ENCODE data around the gene KIAA1328.

The KIAA1328 gene

DNA sequence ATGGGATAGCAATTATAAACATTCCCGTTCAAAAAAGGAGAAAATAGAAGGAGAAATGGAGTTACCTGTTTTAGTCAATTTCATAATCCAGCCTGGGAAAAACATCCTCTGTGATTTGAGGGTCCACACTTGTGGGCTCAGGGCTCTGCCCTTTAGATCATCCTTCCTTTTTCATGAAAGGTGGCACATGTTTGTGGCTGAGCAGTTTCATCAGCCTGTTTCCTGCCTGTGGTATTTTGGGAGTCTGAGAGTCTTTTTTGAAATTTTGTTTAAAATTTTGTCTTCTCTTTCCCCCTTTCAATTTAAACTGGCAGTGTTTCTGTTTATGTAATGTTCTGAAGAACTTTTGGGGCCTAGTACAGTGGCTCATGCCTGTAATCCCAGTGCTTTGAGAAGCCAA is 84.0 kb downstream of the KIAA1328 start:
- no peaks in the 10 kb centered on the region for H3K27me3 Mint-ChIP-seq (ENCODE audit: low read depth)

DNA sequence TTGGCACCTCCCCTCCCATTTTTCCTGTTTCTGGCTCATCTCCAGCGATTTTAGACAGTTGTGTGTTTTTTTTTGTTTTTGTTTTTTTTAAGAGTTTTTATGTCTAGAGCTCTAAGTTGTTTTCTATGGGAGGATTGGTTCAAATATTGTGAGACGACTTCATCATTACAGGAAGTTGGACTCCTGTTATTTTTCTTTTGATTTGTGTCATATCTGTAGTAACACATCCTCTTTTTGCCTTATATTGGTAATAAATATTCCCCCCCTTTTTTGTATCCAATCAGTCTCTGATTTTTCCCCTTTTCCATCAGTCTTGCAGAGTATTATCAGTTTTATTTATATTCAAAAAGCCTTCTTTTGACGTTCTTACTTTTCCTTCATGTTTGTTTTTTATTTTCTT is 89.0 kb downstream of the KIAA1328 start:
- Mint-ChIP-seq H3K27me3 (ENCODE audit: low read depth) (no peaks in the 10 kb centered on the region), H3K4me1 (no peaks in the 10 kb centered on the region), H3K36me3 (ENCODE audit: low read depth) (peaks cover 18% of the 10 kb centered on the region), H3K27ac (no peak overlapping the region), H3K9me3 (peaks cover 7% of the 10 kb centered on the region), H3K4me3 (no peak overlapping the region)
- TF ChIP-seq, protein P1, sequence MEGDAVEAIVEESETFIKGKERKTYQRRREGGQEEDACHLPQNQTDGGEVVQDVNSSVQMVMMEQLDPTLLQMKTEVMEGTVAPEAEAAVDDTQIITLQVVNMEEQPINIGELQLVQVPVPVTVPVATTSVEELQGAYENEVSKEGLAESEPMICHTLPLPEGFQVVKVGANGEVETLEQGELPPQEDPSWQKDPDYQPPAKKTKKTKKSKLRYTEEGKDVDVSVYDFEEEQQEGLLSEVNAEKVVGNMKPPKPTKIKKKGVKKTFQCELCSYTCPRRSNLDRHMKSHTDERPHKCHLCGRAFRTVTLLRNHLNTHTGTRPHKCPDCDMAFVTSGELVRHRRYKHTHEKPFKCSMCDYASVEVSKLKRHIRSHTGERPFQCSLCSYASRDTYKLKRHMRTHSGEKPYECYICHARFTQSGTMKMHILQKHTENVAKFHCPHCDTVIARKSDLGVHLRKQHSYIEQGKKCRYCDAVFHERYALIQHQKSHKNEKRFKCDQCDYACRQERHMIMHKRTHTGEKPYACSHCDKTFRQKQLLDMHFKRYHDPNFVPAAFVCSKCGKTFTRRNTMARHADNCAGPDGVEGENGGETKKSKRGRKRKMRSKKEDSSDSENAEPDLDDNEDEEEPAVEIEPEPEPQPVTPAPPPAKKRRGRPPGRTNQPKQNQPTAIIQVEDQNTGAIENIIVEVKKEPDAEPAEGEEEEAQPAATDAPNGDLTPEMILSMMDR (IDR thresholded peaks at IDR 0.05; ENCODE audit: unreplicated experiment in 3 of 3): no peak

More for the DNA sequence above, 84.0 kb downstream of the KIAA1328 start:
- Mint-ChIP-seq H3K27ac (no peak overlapping the region), H3K4me3 (no peak overlapping the region), H3K9me3 (peaks cover 2% of the 10 kb centered on the region), H3K4me1 (no peaks in the 10 kb centered on the region), H3K36me3 (ENCODE audit: low read depth) (peaks cover 20% of the 10 kb centered on the region)
- TF ChIP-seq, protein P1 (IDR thresholded peaks at IDR 0.05; ENCODE audit: unreplicated experiment in 3 of 3): no peak

DNA sequence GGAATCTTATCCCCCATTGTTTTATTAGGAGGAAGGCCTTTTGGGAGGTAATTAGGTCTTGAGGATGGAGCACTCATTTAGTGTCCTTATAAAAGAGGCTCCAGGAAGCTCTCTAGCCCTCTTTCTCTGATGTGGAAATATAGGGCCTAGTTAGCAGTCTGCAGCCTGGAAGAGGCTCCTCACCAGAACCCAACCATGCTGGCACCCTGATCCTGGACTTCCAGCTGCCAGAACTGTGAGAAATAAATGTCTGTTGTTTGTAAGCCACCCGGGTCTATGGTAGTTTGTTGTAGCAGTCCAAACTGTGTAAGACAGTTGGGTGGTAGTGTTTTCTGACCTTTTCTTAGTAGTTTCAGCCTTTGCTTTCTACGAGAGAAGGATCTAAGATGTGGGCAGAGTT is 100.7 kb downstream of the KIAA1328 start:
- H3K27ac Mint-ChIP-seq: no peak overlapping the region
- H3K9me3 Mint-ChIP-seq: no peaks in the 10 kb centered on the region
- H3K36me3 Mint-ChIP-seq (ENCODE audit: low read depth): no peaks in the 10 kb centered on the region
- TF ChIP-seq, protein P1 (IDR thresholded peaks at IDR 0.05; ENCODE audit: unreplicated experiment in 3 of 3): no peak
- H3K4me3 Mint-ChIP-seq: no peak overlapping the region
- H3K4me1 Mint-ChIP-seq: no peaks in the 10 kb centered on the region
- H3K27me3 Mint-ChIP-seq (ENCODE audit: low read depth): no peaks in the 10 kb centered on the region

DNA sequence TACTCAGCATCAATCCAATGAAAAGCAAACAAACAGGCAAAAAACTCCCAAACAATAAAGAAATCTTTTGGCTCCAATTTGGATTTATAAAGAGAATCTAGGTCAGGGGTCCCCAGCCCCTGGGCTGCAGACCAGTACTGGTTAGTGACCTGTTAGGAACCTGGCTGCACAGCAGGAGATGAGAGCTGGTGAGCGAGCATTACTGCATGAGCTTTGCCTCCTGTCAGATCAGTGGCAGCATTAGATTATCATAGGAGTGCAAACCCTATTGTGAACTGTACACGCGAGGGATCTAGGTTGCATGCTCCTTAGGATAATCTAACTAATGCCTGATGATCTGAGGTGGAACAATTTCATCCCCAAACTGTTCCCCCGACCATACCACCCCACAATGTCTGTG is 102.2 kb downstream of the KIAA1328 start:
- TF ChIP-seq, protein P1 (IDR thresholded peaks at IDR 0.05; ENCODE audit: unreplicated experiment in 3 of 3): no peak
- H3K27me3 Mint-ChIP-seq (ENCODE audit: low read depth): no peaks in the 10 kb centered on the region
- no peak overlapping the region for H3K27ac Mint-ChIP-seq
- H3K9me3 Mint-ChIP-seq: peaks cover 4% of the 10 kb centered on the region
- peaks cover 6% of the 10 kb centered on the region for H3K4me1 Mint-ChIP-seq
- H3K36me3 Mint-ChIP-seq (ENCODE audit: low read depth): no peaks in the 10 kb centered on the region
- no peak overlapping the region for H3K4me3 Mint-ChIP-seq

DNA sequence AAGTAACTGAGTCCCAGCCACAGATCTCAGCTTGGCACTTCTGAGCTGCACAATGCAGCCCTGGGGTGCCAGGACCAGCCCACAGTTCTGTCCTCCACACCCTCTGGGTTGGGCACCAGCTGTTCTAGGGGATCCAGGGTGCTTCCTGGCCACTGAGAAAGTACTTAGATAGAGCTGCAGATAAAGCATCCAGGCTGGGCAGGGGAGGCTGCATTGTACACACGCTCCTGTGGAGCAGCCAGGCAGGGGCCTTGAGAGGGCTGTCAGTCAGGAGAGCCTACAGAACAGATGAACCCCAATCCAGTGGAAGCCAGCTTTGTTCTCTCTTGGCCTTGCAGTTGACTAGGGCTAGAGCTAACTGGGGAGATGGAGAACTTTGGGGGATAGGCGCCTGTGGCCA is 104.6 kb downstream of the KIAA1328 start:
- TF ChIP-seq, protein P1 (IDR thresholded peaks at IDR 0.05; ENCODE audit: unreplicated experiment in 3 of 3): no peak
- peaks cover 6% of the 10 kb centered on the region for H3K4me1 Mint-ChIP-seq
- H3K9me3 Mint-ChIP-seq: peaks cover 22% of the 10 kb centered on the region
- H3K36me3 Mint-ChIP-seq (ENCODE audit: low read depth): peaks cover 22% of the 10 kb centered on the region
- no peaks in the 10 kb centered on the region for H3K27me3 Mint-ChIP-seq (ENCODE audit: low read depth)
- no peak overlapping the region for H3K27ac Mint-ChIP-seq
- no peak overlapping the region for H3K4me3 Mint-ChIP-seq

DNA sequence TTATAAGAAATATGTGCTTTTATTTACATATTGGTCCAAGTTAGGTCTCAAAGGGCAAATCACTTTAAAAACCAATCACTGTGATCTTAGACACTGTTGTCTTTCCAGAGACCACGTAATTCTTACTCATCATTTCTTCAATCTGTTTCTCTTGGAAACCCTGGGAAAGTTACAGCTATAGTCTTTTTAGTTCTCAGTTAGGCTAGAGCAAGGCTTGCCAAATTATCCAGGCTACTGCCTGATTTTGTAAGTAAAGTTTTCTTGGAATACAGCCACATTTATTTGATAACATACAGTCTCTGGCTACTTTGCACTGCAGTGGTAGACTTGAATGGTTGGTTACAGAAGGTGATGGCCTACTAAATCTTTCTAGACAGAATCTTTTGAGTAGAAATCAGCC is 106.0 kb downstream of the KIAA1328 start:
- Mint-ChIP-seq H3K27me3 (ENCODE audit: low read depth) (no peaks in the 10 kb centered on the region), H3K27ac (no peak overlapping the region), H3K9me3 (peaks cover 31% of the 10 kb centered on the region), H3K36me3 (ENCODE audit: low read depth) (peaks cover 26% of the 10 kb centered on the region), H3K4me3 (no peak overlapping the region), H3K4me1 (peaks cover 6% of the 10 kb centered on the region)
- TF ChIP-seq, protein P1 (IDR thresholded peaks at IDR 0.05; ENCODE audit: unreplicated experiment in 3 of 3): no peak
